LNCaP clone FGC (cell line): Measurements from ENCODE around the gene ANGPTL4.

Experiments used
- DNase-seq: peaks from one replicate; pipeline ENCODE4 v3.0.0-alpha.2; 2011; ENCODE audit warnings: low read depth
- H3K4me3 ChIP-seq: 2 replicates; pipeline ENCODE4 v1.5.1; 2011; ENCODE audit warnings: mild to moderate bottlenecking, low read depth, low read length, control low read depth
- TF ChIP-seq, protein P1 (sequence below): IDR thresholded peaks from 2 replicates; pipeline ENCODE4 v1.5.1; 2012; ENCODE audit warnings: mild to moderate bottlenecking; ENCODE audit not compliant: control insufficient read depth, insufficient read depth; ENCODE audit errors: extremely low read depth

The ANGPTL4 gene

DNA sequence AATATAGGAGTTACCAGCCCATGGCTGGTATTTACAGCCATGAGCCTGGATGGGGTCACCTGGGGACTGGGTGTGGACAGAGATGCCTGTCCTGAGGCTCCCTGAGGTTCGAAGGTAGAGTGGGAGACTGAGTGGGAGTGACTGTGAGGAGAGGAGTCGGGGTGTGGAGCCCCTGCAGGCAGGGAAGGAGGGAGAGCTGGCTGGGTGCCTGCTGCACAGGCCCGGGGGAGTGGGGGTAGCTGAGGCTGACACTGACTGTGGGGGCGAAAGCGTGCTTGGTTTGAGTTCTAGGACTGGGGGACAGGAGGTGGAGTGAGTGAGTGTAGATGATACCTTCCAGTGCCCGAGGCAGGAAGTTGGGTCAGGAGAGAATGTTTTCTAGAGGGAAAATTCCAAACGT, 33.3 kb downstream of the ANGPTL4 start:
- no peak for DNase-seq
- H3K4me3 ChIP-seq = no peak overlapping the region
- TF ChIP-seq, protein P1, sequence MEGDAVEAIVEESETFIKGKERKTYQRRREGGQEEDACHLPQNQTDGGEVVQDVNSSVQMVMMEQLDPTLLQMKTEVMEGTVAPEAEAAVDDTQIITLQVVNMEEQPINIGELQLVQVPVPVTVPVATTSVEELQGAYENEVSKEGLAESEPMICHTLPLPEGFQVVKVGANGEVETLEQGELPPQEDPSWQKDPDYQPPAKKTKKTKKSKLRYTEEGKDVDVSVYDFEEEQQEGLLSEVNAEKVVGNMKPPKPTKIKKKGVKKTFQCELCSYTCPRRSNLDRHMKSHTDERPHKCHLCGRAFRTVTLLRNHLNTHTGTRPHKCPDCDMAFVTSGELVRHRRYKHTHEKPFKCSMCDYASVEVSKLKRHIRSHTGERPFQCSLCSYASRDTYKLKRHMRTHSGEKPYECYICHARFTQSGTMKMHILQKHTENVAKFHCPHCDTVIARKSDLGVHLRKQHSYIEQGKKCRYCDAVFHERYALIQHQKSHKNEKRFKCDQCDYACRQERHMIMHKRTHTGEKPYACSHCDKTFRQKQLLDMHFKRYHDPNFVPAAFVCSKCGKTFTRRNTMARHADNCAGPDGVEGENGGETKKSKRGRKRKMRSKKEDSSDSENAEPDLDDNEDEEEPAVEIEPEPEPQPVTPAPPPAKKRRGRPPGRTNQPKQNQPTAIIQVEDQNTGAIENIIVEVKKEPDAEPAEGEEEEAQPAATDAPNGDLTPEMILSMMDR = no peak

DNA sequence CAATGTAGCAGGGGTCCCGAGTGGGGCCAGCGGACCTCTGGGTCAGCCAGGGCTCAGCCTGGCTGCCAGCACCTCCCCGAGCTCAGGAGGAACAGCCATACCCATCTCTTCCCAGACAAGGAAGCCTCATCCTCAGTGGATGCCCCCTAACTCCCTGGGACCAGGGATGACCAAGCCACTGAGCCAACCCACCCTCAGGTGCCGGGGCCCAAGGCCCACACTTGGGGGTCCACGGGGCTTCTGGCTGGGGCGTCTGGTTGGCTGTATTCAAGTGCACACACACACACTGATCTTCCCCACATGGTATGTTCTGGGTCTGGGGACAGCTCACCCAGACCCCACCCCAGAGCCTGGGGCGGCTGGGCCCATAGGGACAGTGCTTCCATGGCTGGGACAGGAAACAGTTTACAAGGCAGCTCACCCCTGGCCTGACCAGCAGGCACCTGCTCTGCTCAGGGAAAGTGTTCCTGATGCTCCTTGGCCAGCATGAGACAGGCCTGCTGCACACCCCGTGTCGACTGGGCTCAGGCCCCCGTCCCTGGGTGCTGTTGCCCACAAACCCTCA, 33.9 kb downstream of the ANGPTL4 start:
- H3K4me3 ChIP-seq = no peak overlapping the region
- TF ChIP-seq, protein P1 = no peak
- no peak for DNase-seq

DNA sequence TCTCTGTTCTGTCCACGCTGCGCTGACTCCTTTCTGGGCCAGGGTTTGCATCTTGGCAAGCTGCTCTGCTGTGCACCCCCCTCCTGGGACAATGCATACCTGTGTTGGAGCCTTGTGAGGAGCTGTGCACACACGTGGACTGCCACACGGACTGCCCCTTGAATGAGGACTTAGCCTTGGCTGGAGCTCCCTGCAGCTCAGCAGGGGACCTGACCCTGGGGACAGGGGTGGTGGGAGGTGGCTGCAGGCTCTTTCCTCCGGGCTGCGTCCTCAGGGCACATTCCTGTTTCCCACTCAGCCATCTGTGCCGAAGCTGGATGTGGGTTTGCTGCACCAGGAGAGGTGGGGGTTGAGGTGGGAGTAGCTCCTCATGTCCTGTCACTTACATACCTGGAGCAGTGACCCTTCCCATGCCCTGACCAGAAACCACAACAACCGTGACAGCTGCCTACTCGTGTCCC, 34.4 kb downstream of the ANGPTL4 start:
- TF ChIP-seq, protein P1 = no peak
- DNase-seq = no peak
- H3K4me3 ChIP-seq = no peak overlapping the region

DNA sequence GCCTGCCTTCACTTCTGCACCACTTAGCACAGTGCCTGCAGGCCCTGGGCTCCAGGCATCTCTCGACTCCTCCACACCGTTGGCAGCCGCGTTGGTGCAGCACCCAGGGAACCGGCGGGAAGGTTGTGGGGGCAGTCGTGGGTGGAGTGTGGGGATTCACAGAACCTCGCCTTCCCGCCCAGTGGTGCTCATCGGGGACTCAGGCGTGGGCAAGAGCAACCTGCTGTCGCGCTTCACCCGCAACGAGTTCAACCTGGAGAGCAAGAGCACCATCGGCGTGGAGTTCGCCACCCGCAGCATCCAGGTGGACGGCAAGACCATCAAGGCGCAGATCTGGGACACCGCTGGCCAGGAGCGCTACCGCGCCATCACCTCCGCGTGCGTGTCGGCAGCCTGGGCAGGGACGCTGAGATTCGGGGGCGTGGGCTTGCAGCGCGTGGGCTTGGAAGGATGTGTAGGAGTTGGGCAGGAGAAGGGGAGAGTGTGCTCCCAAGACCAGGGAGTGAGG, 35.8 kb downstream of the ANGPTL4 start:
- no peak overlapping the region for H3K4me3 ChIP-seq
- TF ChIP-seq, protein P1 = no peak
- no peak for DNase-seq

DNA sequence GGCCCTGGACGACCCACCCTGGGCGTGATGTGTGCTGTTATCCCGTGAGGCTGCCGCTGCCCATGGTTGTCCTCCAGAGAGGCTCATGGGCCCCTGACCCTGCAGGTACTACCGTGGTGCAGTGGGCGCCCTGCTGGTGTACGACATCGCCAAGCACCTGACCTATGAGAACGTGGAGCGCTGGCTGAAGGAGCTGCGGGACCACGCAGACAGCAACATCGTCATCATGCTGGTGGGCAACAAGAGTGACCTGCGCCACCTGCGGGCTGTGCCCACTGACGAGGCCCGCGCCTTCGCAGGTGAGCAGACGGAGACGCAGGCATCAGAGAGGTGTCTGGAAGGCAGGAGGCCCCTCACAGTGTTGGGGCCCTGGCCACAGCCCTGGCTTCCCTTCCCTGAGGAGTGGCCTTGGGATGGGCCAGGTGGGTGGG, 38.0 kb downstream of the ANGPTL4 start:
- no peak for DNase-seq
- TF ChIP-seq, protein P1 = no peak
- no peak overlapping the region for H3K4me3 ChIP-seq

DNA sequence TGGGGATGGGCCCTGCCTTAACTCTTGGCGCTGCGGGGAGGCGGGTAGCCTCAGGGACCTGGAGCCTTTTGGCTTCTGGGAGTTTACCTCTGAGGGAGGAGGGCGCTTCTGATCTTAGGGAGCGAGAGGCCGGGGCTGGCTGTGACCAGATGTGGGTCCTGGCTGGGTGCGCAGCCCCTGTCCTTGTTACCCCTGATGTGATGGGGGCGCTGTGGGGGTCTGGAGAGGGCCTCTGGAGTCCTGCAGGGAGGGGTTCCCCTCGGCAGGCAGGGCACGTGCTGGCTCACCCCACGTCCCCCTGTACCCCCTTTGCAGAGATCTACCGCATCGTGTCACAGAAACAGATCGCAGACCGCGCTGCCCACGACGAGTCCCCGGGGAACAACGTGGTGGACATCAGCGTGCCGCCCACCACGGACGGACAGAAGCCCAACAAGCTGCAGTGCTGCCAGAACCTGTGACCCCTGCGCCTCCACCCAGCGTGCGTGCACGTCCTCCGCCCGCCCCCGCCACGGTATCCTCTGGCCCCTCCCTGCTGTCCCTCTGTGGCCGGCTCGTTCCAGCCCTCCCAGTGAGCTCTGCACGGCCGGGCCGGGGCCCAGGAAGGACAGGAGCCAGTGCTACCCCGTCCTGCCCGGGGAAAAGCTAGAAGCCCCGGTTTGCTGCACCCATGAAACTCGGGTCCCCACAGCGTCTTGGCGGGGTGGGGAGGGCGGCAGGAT, 39.3 kb downstream of the ANGPTL4 start:
- H3K4me3 ChIP-seq = no peak overlapping the region
- no peak for DNase-seq
- TF ChIP-seq, protein P1 = no peak

DNA sequence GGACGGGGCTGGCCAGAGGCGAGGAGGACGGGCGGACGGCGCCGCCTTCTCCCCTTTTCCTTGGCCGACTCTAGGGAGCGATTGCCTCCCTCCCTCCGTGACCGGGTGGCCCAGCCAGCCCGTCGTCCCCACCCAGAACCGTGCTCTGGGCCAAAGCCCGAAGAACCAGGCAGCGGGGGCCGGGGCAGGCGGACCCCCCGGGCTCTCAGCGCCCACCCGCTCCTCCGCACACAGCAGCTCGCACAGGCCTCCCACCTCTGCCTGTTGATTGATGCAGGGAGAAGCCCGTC, 39.8 kb downstream of the ANGPTL4 start:
- no peak overlapping the region for H3K4me3 ChIP-seq
- TF ChIP-seq, protein P1 = no peak
- no peak for DNase-seq
